ENCODE data around the gene MZT2B.
"Not testable (repeated sequence)": the region's sequence is repeated elsewhere in the genome, so short reads cannot be mapped to it uniquely, and the experiment has no call there.

DNA sequence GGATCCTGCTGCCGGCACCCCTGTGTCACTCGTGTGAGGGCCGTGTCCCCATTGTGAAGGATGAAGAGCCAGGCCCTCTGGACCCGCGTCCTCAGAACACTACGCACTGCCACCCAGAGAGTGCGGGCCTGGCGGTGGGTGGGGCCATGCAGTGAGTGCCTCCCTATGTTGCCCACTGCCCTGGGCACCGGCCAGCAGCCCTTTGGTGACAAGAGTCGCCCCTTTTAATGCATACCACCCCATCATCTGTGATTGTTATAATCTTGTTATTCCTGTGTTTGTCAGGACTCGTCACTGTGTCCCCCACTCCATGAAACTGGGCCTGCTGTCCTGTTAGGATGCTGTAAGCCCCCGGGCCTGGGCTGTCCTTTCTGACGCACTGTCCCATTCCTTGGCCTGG is 43.7 kb upstream of the MZT2B start:
- TF ChIP-seq DNMT1 (IDR thresholded peaks at IDR 0.05); ZNF586 (CRISPR knock-in tag; conservative IDR thresholded peaks at IDR 0.05); PHB (CRISPR knock-in tag; IDR thresholded peaks at IDR 0.05); LEF1 (IDR thresholded peaks at IDR 0.05); EZH2 (IDR thresholded peaks at IDR 0.05; ENCODE audit: borderline replicate concordance, low read depth, low read length); CHD1 (IDR thresholded peaks at IDR 0.05; ENCODE audit: low read length); ZBTB1 (CRISPR knock-in tag; IDR thresholded peaks at IDR 0.05; ENCODE audit: borderline replicate concordance, low read depth); SIN3A (IDR thresholded peaks at IDR 0.05; ENCODE audit: borderline replicate concordance in 2 of 2, control insufficient read depth in 1 of 2, low read depth in 2 of 2, low read length in 2 of 2); TCF7 (IDR thresholded peaks at IDR 0.05; ENCODE audit: borderline replicate concordance); ETV5 (CRISPR knock-in tag; IDR thresholded peaks at IDR 0.05; ENCODE audit: low read depth): not testable (repeated sequence)
- TF ChIP-seq, protein P1, sequence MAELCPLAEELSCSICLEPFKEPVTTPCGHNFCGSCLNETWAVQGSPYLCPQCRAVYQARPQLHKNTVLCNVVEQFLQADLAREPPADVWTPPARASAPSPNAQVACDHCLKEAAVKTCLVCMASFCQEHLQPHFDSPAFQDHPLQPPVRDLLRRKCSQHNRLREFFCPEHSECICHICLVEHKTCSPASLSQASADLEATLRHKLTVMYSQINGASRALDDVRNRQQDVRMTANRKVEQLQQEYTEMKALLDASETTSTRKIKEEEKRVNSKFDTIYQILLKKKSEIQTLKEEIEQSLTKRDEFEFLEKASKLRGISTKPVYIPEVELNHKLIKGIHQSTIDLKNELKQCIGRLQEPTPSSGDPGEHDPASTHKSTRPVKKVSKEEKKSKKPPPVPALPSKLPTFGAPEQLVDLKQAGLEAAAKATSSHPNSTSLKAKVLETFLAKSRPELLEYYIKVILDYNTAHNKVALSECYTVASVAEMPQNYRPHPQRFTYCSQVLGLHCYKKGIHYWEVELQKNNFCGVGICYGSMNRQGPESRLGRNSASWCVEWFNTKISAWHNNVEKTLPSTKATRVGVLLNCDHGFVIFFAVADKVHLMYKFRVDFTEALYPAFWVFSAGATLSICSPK (IDR thresholded peaks at IDR 0.05; ENCODE audit: borderline replicate concordance), result not testable (repeated sequence)
- TF ChIP-seq, protein P2, sequence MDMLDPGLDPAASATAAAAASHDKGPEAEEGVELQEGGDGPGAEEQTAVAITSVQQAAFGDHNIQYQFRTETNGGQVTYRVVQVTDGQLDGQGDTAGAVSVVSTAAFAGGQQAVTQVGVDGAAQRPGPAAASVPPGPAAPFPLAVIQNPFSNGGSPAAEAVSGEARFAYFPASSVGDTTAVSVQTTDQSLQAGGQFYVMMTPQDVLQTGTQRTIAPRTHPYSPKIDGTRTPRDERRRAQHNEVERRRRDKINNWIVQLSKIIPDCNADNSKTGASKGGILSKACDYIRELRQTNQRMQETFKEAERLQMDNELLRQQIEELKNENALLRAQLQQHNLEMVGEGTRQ (CRISPR knock-in tag; IDR thresholded peaks at IDR 0.05), result not testable (repeated sequence)
- TF ChIP-seq, protein P3, sequence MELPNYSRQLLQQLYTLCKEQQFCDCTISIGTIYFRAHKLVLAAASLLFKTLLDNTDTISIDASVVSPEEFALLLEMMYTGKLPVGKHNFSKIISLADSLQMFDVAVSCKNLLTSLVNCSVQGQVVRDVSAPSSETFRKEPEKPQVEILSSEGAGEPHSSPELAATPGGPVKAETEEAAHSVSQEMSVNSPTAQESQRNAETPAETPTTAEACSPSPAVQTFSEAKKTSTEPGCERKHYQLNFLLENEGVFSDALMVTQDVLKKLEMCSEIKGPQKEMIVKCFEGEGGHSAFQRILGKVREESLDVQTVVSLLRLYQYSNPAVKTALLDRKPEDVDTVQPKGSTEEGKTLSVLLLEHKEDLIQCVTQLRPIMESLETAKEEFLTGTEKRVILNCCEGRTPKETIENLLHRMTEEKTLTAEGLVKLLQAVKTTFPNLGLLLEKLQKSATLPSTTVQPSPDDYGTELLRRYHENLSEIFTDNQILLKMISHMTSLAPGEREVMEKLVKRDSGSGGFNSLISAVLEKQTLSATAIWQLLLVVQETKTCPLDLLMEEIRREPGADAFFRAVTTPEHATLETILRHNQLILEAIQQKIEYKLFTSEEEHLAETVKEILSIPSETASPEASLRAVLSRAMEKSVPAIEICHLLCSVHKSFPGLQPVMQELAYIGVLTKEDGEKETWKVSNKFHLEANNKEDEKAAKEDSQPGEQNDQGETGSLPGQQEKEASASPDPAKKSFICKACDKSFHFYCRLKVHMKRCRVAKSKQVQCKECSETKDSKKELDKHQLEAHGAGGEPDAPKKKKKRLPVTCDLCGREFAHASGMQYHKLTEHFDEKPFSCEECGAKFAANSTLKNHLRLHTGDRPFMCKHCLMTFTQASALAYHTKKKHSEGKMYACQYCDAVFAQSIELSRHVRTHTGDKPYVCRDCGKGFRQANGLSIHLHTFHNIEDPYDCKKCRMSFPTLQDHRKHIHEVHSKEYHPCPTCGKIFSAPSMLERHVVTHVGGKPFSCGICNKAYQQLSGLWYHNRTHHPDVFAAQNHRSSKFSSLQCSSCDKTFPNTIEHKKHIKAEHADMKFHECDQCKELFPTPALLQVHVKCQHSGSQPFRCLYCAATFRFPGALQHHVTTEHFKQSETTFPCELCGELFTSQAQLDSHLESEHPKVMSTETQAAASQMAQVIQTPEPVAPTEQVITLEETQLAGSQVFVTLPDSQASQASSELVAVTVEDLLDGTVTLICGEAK (IDR thresholded peaks at IDR 0.05), result not testable (repeated sequence)
- TF ChIP-seq, protein P3 (CRISPR knock-in tag; IDR thresholded peaks at IDR 0.05), result not testable (repeated sequence)

Data from K562 (cell line).